Muscle layer of duodenum (tissue), 2 donors: ENCODE results near the gene HDAC3.

Experiments
- H3K27ac ChIP-seq: one replicate; pipeline ENCODE4 v1.7.0; 2013; ENCODE audit warnings: mild to moderate bottlenecking, low read length
- H3K27me3 ChIP-seq: one replicate; pipeline ENCODE4 v1.7.0; 2013; ENCODE audit warnings: low read depth, mild to moderate bottlenecking, control low read depth, low read length
- H3K36me3 ChIP-seq, 2 donors: one replicate each; pipeline ENCODE4 v1.7.0; 2013; ENCODE audit warnings: low read length in 2 of 2, control low read depth in 1 of 2, mild to moderate bottlenecking in 1 of 2; ENCODE audit not compliant: insufficient read depth in 2 of 2, control insufficient read depth in 1 of 2
- H3K4me1 ChIP-seq, 2 donors: one replicate each; pipeline ENCODE4 v1.7.0; 2013; ENCODE audit warnings: low read length in 2 of 2, mild to moderate bottlenecking in 2 of 2, control low read depth in 1 of 2, moderate library complexity in 1 of 2; ENCODE audit not compliant: insufficient read depth in 2 of 2, control insufficient read depth in 1 of 2
- H3K4me3 ChIP-seq, 2 donors: one replicate each; pipeline ENCODE4 v1.7.0; 2013; ENCODE audit warnings: low read length in 2 of 2, low read depth in 1 of 2, mild to moderate bottlenecking in 1 of 2
- H3K9me3 ChIP-seq, 2 donors: one replicate each; pipeline ENCODE4 v1.7.0; 2013; ENCODE audit warnings: low read length in 2 of 2, control low read depth in 1 of 2, mild to moderate bottlenecking in 1 of 2; ENCODE audit not compliant: control insufficient read depth in 1 of 2
- donor health status: healthy.

The HDAC3 gene

DNA sequence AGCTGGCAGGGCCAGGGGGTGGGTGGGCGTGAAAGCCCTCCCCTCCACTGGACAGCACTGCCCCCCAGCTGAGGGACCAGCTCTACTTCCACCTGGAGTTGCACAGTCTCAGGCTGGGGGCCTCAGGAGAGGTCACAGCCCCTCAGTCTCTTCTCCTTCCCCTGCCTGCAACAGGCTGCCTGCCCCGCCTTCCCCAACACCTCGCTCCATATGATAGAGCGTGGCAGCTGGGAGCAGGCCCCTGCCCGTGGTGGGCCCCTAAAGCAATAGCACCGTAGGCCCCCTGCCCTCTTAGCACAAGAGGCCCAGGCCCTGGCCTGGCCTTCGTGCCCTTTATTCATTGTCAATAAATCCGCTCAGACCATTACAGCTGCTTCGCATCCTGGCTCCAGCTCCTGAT, 4.0 kb upstream of the HDAC3 start:
- Histone ChIP-seq H3K36me3 (peaks cover 3 to 35% of the 10 kb centered on the region in 2 donors), H3K9me3 (no peaks in the 10 kb centered on the region), H3K4me1 (peaks cover 0 to 14% of the 10 kb centered on the region in 2 donors), H3K27ac (no peak overlapping the region), H3K4me3 (no peak overlapping the region), H3K27me3 (no peaks in the 10 kb centered on the region)

DNA sequence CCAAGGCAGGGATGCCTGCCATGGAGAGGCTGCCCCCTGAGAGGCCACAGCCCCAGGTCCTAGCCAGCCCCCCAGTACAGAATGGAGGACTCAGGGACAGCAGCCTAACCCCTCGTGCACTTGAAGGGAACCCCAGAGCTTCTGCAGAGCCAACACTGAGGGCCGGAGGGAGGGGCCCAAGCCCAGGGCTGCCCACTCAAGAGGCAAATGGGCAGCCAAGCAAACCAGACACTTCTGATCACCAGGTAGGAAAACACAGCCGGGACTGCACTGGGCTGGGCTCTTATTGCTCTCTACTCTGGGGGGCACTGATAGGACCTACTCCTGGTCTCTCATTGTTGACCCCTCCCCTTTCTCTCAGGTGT, 3.4 kb upstream of the HDAC3 start:
- Histone ChIP-seq H3K36me3 (peaks cover 3 to 33% of the 10 kb centered on the region in 2 donors), H3K4me3 (no peak overlapping the region), H3K27me3 (no peaks in the 10 kb centered on the region), H3K4me1 (peaks cover 3 to 20% of the 10 kb centered on the region in 2 donors), H3K27ac (no peak overlapping the region), H3K9me3 (no peaks in the 10 kb centered on the region)

- H3K9me3 ChIP-seq: no peaks in the 10 kb centered on the region
- peaks cover 5 to 29% of the 10 kb centered on the region in 2 donors for H3K36me3 ChIP-seq
- peaks cover 8 to 26% of the 10 kb centered on the region in 2 donors for H3K4me1 ChIP-seq
- H3K27ac ChIP-seq: no peak overlapping the region
- no peaks in the 10 kb centered on the region for H3K27me3 ChIP-seq
- no peak overlapping the region for H3K4me3 ChIP-seq
These were observed 2.9 kb upstream of the HDAC3 start for GRCh38 chr5:141639357-141640050.

DNA sequence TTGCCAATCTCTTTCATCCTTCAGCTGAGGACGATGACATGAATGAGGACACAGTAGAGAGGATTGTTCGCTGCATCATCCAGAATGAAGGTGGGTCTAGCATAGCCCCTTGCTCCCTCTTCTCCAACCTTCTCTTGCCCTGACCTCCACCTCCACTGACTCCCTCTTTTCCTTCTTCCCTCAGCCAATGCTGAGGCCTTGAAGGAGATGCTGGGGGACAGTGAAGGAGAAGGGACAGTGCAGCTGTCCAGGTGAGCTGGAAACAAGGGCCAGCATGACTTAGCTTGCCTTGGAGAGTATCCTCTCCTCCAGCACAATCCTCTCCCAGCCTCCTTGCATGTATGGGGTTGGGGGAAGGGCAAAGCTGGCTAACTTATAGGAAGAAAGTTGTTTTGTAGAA, 2.1 kb upstream of the HDAC3 start:
- no peaks in the 10 kb centered on the region for H3K9me3 ChIP-seq
- no peaks in the 10 kb centered on the region for H3K27me3 ChIP-seq
- H3K4me3 ChIP-seq: no peak overlapping the region
- H3K4me1 ChIP-seq: peaks cover 9 to 27% of the 10 kb centered on the region in 2 donors
- no peak overlapping the region for H3K27ac ChIP-seq
- H3K36me3 ChIP-seq: peaks cover 4 to 21% of the 10 kb centered on the region in 2 donors

GRCh38 chr5:141637767-141638419, 1.2 kb upstream of the HDAC3 start:
- H3K9me3 ChIP-seq: no peaks in the 10 kb centered on the region
- H3K36me3 ChIP-seq: peaks cover 4 to 15% of the 10 kb centered on the region in 2 donors
- no peaks in the 10 kb centered on the region for H3K27me3 ChIP-seq
- H3K4me3 ChIP-seq: peak overlapping the region; percentile 91 to 93
- peaks cover 9 to 27% of the 10 kb centered on the region in 2 donors for H3K4me1 ChIP-seq
- H3K27ac ChIP-seq: no peak overlapping the region

GRCh38 chr5:141637123-141637766, 596 bp upstream of the HDAC3 start:
- H3K27ac ChIP-seq: no peak overlapping the region

DNA sequence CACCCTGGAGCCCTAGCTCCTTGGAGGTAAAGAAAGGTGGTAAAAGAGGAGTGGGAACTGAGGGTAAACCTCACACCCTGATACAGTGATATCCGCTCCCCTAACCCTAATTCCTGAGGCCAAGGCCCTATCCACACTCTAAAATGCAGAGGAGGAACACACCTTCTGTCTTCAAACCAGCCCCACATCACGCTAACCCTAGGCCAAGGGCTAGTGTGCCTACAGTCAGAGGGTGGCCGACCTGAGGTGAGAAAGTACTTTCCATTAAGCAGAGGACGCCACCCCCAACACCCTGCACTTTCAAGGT, 590 bp downstream of the HDAC3 start:
- H3K36me3 ChIP-seq: peaks cover 4 to 6% of the 10 kb centered on the region in 2 donors
- H3K4me1 ChIP-seq: peaks cover 9 to 27% of the 10 kb centered on the region in 2 donors
- H3K4me3 ChIP-seq: peak overlapping the region; percentile 91 to 93
- H3K27ac ChIP-seq: peak overlapping the region; percentile 28
- H3K9me3 ChIP-seq: no peaks in the 10 kb centered on the region
- no peaks in the 10 kb centered on the region for H3K27me3 ChIP-seq

More at GRCh38 chr5:141637123-141637766, 596 bp upstream of the HDAC3 start:
- H3K4me1 ChIP-seq: peaks cover 9 to 27% of the 10 kb centered on the region in 2 donors
- H3K27me3 ChIP-seq: no peaks in the 10 kb centered on the region
- no peaks in the 10 kb centered on the region for H3K9me3 ChIP-seq
- H3K36me3 ChIP-seq: peaks cover 4 to 12% of the 10 kb centered on the region in 2 donors
- peak overlapping the region; percentile 91 to 93 for H3K4me3 ChIP-seq

GRCh38 chr5:141635646-141636045, 1.0 kb downstream of the HDAC3 start:
- H3K27me3 ChIP-seq: no peaks in the 10 kb centered on the region
- H3K4me3 ChIP-seq: peak overlapping the region; percentile 91 to 93
- peaks cover 2 to 8% of the 10 kb centered on the region in 2 donors for H3K36me3 ChIP-seq
- H3K27ac ChIP-seq: no peak overlapping the region
- H3K9me3 ChIP-seq: no peaks in the 10 kb centered on the region
- peaks cover 9 to 27% of the 10 kb centered on the region in 2 donors for H3K4me1 ChIP-seq

DNA sequence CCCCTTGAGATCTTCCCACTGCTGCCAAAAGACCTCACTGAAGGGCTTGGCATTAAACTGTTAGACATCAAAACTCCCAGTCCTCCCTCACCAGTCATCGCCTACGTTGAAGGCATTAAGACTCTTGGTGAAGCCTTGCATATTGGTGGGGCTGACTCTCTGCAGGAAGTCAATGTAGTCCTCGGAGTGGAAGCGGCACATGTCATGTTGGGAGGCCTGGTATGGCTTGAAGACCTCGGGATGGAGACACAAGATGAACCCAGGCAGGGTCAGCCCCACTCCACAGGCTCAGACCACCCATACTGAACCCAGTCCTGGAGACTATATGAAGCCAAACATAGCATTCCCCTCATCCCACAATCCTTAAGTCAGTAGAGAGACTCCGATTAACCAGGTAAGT, 1.9 kb downstream of the HDAC3 start:
- peaks cover 9 to 27% of the 10 kb centered on the region in 2 donors for H3K4me1 ChIP-seq
- no peaks in the 10 kb centered on the region for H3K9me3 ChIP-seq
- no peak overlapping the region for H3K4me3 ChIP-seq
- H3K27ac ChIP-seq: no peak overlapping the region
- H3K27me3 ChIP-seq: no peaks in the 10 kb centered on the region
- peaks cover 7 to 16% of the 10 kb centered on the region in 2 donors for H3K36me3 ChIP-seq

DNA sequence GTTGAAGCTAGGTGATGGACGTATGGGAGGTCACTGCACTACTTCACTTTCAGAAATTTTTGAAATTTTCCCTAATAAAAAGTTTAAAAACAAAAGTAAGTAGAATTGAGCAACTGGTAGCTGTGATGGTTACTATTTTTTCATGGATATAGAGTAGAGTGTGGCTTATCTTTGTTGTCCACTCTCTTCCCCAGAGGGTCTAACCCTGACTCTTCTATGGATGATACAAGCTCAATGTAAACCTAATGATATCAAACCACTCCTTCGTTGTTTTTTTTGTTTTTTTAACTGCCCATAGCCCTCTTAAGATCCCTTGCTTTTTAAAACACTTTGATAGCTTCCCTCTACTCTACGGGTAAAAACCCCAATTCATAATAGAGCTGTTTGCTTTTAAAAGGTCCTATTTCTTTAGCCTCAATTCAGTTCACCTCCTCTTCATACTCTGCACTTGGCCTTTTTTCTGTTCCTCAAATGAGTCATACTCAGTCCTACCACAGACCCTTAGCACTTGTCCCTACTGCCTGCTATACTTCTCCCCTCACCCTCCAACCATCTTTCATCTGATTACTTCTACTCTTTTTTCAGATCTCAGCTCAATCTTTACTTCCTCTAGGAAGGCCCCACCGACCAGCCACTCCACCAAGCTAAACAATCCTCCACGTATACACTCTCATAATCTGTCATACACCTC, 2.6 kb downstream of the HDAC3 start:
- Histone ChIP-seq H3K4me3 (no peak overlapping the region), H3K27ac (no peak overlapping the region), H3K27me3 (no peaks in the 10 kb centered on the region), H3K36me3 (peaks cover 14 to 23% of the 10 kb centered on the region in 2 donors), H3K9me3 (no peaks in the 10 kb centered on the region), H3K4me1 (peaks cover 9 to 27% of the 10 kb centered on the region in 2 donors)

DNA sequence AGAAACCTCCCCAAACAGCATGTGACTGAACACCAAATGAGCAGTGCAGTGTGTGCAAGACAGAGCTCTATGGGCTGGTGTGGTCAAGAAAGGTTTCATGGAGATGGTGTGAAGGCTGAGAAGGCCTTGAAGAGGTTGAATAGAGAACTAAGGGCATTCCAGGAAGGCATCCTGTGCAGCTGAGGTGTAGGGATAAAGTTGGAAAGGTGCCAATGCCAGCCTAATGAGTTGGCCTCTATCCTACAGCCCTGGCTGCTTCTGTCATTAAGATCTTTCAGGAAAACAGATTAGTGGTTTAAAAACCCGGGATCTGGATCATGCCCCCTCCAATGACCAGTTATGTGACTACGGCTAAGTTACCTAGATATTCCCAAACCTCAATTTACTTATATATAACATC, 4.0 kb downstream of the HDAC3 start:
- H3K27ac ChIP-seq: no peak overlapping the region
- H3K27me3 ChIP-seq: no peaks in the 10 kb centered on the region
- H3K4me1 ChIP-seq: peaks cover 9 to 26% of the 10 kb centered on the region in 2 donors
- no peak overlapping the region for H3K4me3 ChIP-seq
- peaks cover 28 to 37% of the 10 kb centered on the region in 2 donors for H3K36me3 ChIP-seq
- no peaks in the 10 kb centered on the region for H3K9me3 ChIP-seq
